Fibroblast of villous mesenchyme (primary cell): Measurements from ENCODE around the gene NFATC2. TPM values are rescaled to one million over a fixed set of nuclear protein-coding genes. Genes with fewer than 3 reads are reported as not detected.
"Not testable (repeated sequence)": the region's sequence is repeated elsewhere in the genome, so short reads cannot be mapped to it uniquely, and the experiment has no call there.

Source experiments
- DNase-seq: peaks from one replicate; pipeline ENCODE4 v3.0.0-alpha.2; 2010; ENCODE audit warnings: low read depth
- H3K4me3 ChIP-seq: 2 replicates; pipeline ENCODE4 v1.5.1; 2011; ENCODE audit warnings: low read depth, mild to moderate bottlenecking, low read length
- CTCF ChIP-seq: IDR thresholded peaks from 2 replicates; pipeline ENCODE4 v1.5.1; 2012; ENCODE audit warnings: low read depth, mild to moderate bottlenecking, low read length; ENCODE audit not compliant: insufficient read depth
- total RNA-seq: library from RNA; depleted of rRNA; stranded (reverse); fragments of >200 nt; gene quantifications from 2 replicates; pipeline ENCODE4 v1.2.3, GENCODE V29; 2012

The NFATC2 gene
- total RNA-seq, 1 donor: under 0.01 TPM

- H3K4me3 ChIP-seq: no peak overlapping the region
- TF ChIP-seq CTCF: no peak
- peak; percentile 26 for DNase-seq
Measured at GRCh38 chr20:51541189-51542032, 1.1 kb downstream of the NFATC2 start.

DNA sequence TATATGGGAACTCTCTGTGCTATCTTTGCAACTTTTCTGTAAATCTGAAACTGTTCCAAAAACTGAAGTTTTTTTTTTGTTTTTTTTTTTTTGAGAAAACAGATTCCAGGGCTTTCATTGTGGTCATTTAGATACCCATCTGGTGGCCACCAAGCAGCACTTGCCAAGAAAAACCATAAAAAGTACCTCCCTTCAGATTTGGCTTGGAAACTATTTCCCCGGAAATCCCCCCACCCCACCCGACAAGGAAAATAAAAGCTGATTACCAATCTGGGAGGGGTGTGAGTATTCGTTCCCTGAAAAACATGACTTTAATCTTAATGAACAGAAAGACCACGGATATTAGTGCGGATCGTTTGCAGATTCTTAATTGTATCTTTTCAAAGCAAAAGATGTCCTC lies 1.9 kb downstream of the NFATC2 start:
- no peak for TF ChIP-seq CTCF
- no peak overlapping the region for H3K4me3 ChIP-seq
- no peak for DNase-seq

- H3K4me3 ChIP-seq, DNase-seq: not testable (repeated sequence)
Measured at GRCh38 chr20:51540074-51540473, 2.4 kb downstream of the NFATC2 start.

DNA sequence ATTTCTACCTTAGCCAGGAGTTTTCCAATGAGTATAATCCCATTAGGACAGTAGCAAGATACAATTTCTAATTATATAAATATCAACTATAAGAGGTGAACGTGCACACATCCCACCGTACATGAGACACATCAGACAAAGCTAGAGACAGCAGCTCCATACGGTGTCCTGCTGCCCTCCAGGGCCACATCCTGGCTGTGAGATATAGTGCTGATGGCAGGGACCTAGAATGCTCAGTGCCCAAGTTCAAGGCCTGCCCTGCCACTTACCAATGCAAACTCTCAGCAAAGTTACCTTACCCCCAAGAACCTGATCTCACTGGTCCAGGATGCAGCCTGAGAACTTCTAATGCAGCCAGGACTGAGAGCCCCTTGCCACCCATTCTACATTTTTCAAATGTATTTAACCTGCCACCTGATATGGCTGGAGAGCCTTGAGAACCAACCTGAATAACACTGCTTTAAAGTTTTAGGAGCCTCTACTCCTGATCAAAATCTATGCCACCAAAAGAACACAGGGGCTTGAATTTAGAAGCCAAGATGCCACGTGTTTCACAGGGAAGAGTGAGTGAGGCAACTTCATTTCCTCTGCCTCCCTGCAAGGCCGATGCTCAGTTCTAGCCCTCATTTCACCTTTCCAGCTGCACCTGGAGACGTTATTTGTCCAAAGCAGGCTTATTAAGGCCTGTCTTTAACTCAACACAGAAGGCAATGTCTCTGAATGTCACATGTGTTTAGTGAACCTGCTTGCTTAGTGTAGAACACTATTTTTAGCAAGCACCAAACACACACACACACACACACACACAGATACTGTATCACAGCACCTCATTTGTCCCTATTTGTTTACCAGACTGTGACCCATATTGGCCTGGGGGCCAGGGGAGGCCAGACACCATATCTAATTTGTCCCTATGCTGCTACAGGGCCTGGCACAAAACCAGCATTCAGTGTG lies 6.1 kb downstream of the NFATC2 start:
- H3K4me3 ChIP-seq: no peak overlapping the region
- no peak for DNase-seq
- TF ChIP-seq CTCF: no peak

DNA sequence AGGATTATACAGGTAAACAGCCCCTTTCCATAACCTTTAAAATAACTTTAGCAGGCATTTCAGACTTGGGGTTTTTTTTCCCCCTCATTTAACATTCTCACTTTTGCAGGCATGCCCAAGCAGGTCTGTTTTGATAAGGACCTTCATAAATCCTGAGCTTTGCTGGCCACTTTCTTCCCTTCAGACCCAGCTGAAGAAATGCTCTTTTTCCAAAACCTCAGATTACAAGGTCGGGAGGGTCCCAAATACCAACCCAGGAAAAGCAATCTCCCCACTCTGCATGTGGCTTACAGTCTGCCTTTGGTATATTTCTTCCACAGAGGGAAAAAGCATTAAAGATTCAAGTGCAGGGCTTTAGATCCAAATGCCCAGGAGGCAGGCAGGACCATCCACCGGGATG lies 6.8 kb downstream of the NFATC2 start:
- TF ChIP-seq CTCF: no peak
- no peak for DNase-seq
- H3K4me3 ChIP-seq: no peak overlapping the region

DNA sequence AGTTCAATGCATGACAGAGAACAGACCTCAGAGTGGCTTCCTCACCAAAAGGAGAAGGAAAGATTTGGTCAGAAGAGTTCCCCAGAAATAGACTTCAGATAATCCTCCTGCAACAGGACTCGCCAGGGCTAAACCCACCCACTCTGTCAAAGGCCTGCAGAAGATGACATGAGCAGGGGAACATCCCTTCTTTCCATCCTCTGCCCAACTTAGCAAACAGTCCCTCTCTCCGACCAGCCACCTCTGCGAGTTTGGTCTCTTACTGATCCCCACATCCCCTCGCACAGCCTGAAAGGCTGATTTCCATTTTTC lies 7.5 kb downstream of the NFATC2 start:
- no peak for TF ChIP-seq CTCF
- H3K4me3 ChIP-seq: no peak overlapping the region
- no peak for DNase-seq

DNA sequence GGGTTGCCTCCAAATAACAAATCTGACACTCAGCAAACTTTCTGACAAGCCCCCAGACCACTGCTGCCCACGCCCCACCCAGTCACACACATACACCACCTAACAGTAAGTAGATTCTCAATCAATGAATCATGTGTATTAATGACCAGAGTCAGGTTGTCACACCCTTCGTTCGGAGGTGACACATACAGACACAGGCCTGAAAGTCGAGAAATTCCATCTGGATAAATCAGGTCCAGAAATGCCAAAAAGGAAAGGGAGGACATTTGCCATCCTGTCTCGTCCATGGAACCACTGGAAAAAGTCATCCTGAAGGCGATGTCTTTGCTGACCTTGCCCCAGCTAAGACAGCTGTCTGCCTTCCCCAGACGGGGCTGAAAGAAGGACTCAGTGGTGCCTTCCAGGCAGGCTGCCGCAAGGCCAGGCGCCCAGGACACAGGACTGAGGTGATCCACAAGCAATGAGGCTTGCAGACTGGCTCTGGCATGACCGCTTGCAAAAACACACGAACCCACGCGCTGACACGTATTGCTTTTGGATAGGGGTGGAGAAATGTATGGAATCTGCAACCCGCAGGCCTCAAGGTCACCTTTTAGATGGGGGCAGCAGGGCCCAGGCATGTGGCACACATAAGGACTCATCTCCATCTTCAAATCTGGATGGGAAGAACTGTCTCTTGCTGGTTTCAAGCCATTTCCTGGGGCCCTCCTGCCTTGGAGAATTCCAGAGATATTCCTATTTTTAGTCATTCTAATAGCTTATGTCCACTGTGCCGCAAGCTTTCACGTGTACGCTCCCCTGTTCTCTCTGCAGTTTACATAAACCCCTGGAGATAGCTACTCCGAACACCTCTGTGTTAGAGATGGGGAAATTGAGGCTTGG lies 9.0 kb downstream of the NFATC2 start:
- H3K4me3 ChIP-seq: no peak overlapping the region

More for the DNA sequence above, 9.0 kb downstream of the NFATC2 start:
- TF ChIP-seq CTCF: no peak
- peak; percentile 21 for DNase-seq
